OCI-LY7 (cell line): Measurements from ENCODE around the gene AMHR2. TPM values are rescaled to one million over a fixed set of nuclear protein-coding genes. Genes with fewer than 3 reads are reported as not detected.
"Not testable (repeated sequence)": the region's sequence is repeated elsewhere in the genome, so short reads cannot be mapped to it uniquely, and the experiment has no call there.

Experiments used
- BruUV-seq: library from RNA; stranded (reverse); fragments of 400-500 nt; replicated peaks from 2 replicates; lab custom pipeline; 2021; lab: Mats Ljungman, UMichigan
- CTCF ChIA-PET: fragments of 300-600 bp; sonication (Branson Sonifier 250); formaldehyde crosslinking; loops from one replicate; lab custom pipeline; 2022; ENCODE audit warnings: antibody characterized with exemption; ENCODE audit not compliant: unreplicated experiment; lab: Charles Lee
- POLR2A ChIA-PET: fragments of 300-600 bp; sonication (Branson Sonifier 250); formaldehyde crosslinking; loops from one replicate; lab custom pipeline; 2022; ENCODE audit warnings: antibody characterized with exemption; lab: Charles Lee
- DNase-seq: peaks from one replicate; pipeline ENCODE4 v3.0.0-alpha.2; 2015; ENCODE audit warnings: low spot score
- H2AFZ ChIP-seq: fragments of 200-600 bp; sonication (generic), shearing (Covaris generic); 2 replicates; pipeline ENCODE4 v1.6.1; 2014; ENCODE audit warnings: mild to moderate bottlenecking, antibody characterized with exemption, low read length, moderate library complexity
- H3K27ac ChIP-seq: fragments of 200-600 bp; sonication (generic); 2 replicates; pipeline ENCODE4 v1.5.1; 2014; ENCODE audit warnings: mixed run types, low read depth, mild to moderate bottlenecking, moderate library complexity, low read length, inconsistent platforms; ENCODE audit not compliant: poor library complexity, severe bottlenecking
- H3K36me3 ChIP-seq: fragments of 200-600 bp; sonication (generic); 2 replicates; pipeline ENCODE4 v1.6.1; 2014; ENCODE audit warnings: mild to moderate bottlenecking, antibody characterized with exemption, low read length, moderate library complexity, mixed read lengths; ENCODE audit not compliant: insufficient read depth
- H3K4me1 ChIP-seq: fragments of 200-600 bp; sonication (generic); 2 replicates; pipeline ENCODE4 v1.5.1; 2014; ENCODE audit warnings: mild to moderate bottlenecking, low read length; ENCODE audit not compliant: insufficient read depth, poor library complexity, severe bottlenecking
- H3K4me2 ChIP-seq: fragments of 200-600 bp; sonication (generic); 2 replicates; pipeline ENCODE4 v1.6.1; 2014; ENCODE audit warnings: mild to moderate bottlenecking, low read length
- H3K4me3 ChIP-seq: fragments of 200-600 bp; sonication (generic); 2 replicates; pipeline ENCODE4 v1.5.1; 2014; ENCODE audit warnings: mild to moderate bottlenecking, low read depth, low read length; ENCODE audit not compliant: poor library complexity, severe bottlenecking
- H3K79me2 ChIP-seq: fragments of 200-600 bp; sonication (generic); 2 replicates; pipeline ENCODE4 v1.6.1; 2016; ENCODE audit warnings: low read depth, mild to moderate bottlenecking, low read length, moderate library complexity, mixed read lengths; ENCODE audit not compliant: insufficient read depth
- H3K9me2 ChIP-seq: fragments of 200-600 bp; sonication (generic); 2 replicates; pipeline ENCODE4 v1.6.1; 2016; ENCODE audit warnings: mild to moderate bottlenecking, low read length, mixed read lengths; ENCODE audit not compliant: insufficient read depth
- H3K9me3 ChIP-seq: fragments of 200-600 bp; sonication (generic); 2 replicates; pipeline ENCODE4 v1.6.1; 2014; ENCODE audit warnings: mild to moderate bottlenecking, mixed run types, low read length, mixed read lengths
- H4K20me1 ChIP-seq: fragments of 200-600 bp; sonication (generic); 2 replicates; pipeline ENCODE4 v1.6.1; 2014; ENCODE audit warnings: mild to moderate bottlenecking, antibody characterized with exemption, low read length, moderate library complexity, mixed read lengths; ENCODE audit not compliant: insufficient read depth
- EZH2phosphoT487 ChIP-seq: fragments of 200-600 bp; sonication (generic); IDR thresholded peaks from 2 replicates; pipeline ENCODE4 v1.6.1; 2018; ENCODE audit warnings: low read depth, borderline replicate concordance, mild to moderate bottlenecking, mixed run types, antibody characterized with exemption, low read length, moderate library complexity, mixed read lengths
- intact Hi-C: fragments of 100-400 bp; cut with micrococcal nuclease; formaldehyde crosslinking; loops from one replicate; pipeline ENCODE4 v1.10.0; 2022; ENCODE audit not compliant: unreplicated experiment
- total RNA-seq, 2 experiments: library from RNA; depleted of rRNA in 1 of 2; stranded (reverse); fragments of >200 nt in 1 of 2; shearing (Covaris generic) in 1 of 2; gene quantifications; 2 replicates each; pipeline ENCODE4 v1.2.3, GENCODE V29; 2014 to 2022
- TF ChIP-seq, protein P1 (sequence below): fragments of 200-600 bp; sonication (generic); conservative IDR thresholded peaks from 2 replicates; pipeline ENCODE4 v1.5.1; 2014; ENCODE audit warnings: mild to moderate bottlenecking, antibody characterized with exemption, low read length, moderate library complexity, mixed read lengths

The AMHR2 gene
- total RNA-seq, 2 experiments from 2014 or later: not detected

DNA sequence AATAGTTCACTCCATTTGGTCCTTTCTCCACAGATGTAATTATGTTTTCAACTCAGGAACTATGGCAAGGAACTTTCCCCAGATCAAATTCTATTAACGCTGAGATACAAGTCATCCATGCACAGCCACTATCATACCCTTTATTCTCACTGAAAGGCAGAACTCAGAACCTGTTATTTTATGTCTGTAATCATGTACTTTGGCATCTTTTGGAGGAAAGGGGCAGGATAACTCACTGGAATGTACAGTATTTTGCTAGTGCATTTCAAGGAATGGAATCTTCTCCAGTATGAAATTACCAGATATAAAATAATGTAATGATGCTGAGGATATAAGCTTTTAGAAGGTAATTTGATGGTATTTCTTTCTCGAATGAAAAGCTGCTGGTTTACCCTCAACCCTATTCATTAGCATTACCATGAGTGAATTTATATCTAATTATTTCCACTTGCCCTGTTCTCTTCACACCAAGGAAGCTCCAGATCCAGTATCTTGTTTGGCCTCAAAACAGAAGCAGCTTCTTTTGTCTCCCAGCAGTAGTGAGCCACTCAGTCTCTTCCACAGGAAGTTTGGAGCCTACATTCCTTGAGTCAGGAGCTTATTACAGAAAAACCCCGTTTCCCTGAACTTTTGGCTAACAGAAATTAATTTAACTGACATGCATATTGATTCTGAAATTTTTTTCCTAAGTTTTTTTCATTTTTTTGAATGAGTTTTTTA lies 10.0 kb upstream of the AMHR2 start:
- no peak overlapping the region for H2AFZ ChIP-seq
- H3K9me2 ChIP-seq: no peaks in the 10 kb centered on the region
- H3K36me3 ChIP-seq: peaks cover 50% of the 10 kb centered on the region
- no peak for TF ChIP-seq EZH2phosphoT487
- TF ChIP-seq, protein P1, sequence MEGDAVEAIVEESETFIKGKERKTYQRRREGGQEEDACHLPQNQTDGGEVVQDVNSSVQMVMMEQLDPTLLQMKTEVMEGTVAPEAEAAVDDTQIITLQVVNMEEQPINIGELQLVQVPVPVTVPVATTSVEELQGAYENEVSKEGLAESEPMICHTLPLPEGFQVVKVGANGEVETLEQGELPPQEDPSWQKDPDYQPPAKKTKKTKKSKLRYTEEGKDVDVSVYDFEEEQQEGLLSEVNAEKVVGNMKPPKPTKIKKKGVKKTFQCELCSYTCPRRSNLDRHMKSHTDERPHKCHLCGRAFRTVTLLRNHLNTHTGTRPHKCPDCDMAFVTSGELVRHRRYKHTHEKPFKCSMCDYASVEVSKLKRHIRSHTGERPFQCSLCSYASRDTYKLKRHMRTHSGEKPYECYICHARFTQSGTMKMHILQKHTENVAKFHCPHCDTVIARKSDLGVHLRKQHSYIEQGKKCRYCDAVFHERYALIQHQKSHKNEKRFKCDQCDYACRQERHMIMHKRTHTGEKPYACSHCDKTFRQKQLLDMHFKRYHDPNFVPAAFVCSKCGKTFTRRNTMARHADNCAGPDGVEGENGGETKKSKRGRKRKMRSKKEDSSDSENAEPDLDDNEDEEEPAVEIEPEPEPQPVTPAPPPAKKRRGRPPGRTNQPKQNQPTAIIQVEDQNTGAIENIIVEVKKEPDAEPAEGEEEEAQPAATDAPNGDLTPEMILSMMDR: no peak
- BruUV-seq: no TSS peak
- H3K4me2 ChIP-seq: no peak overlapping the region
- DNase-seq: no peak
- peaks cover 8% of the 10 kb centered on the region for H3K4me1 ChIP-seq
- no peaks in the 10 kb centered on the region for H4K20me1 ChIP-seq
- H3K4me3 ChIP-seq: no peak overlapping the region
- intact Hi-C loops: no loop called here
- H3K79me2 ChIP-seq: no peaks in the 10 kb centered on the region
- H3K27ac ChIP-seq: no peak overlapping the region
- ChIA-PET CTCF (interaction anchor here (0.5 kb wide), 1 partner anchor 84 kb away, joined by 3 read pairs; no protein-coding TSS in a partner anchor), POLR2A (interaction anchor here (0.5 to 1.8 kb wide), 5 partner anchors 12 to 1033 kb away, joined by 3 to 6 read pairs (median 3); partner anchors contain the start of gene AAAS)
- H3K9me3 ChIP-seq: no peaks in the 10 kb centered on the region

- no peaks in the 10 kb centered on the region for H4K20me1 ChIP-seq
- DNase-seq: no peak
- no peak overlapping the region for H2AFZ ChIP-seq
- peaks cover 8% of the 10 kb centered on the region for H3K4me1 ChIP-seq
- no peaks in the 10 kb centered on the region for H3K79me2 ChIP-seq
- no peak overlapping the region for H3K4me2 ChIP-seq
- peaks cover 38% of the 10 kb centered on the region for H3K36me3 ChIP-seq
- no peaks in the 10 kb centered on the region for H3K9me2 ChIP-seq
- CTCF ChIA-PET: no interaction called here
- no peaks in the 10 kb centered on the region for H3K9me3 ChIP-seq
- TF ChIP-seq EZH2phosphoT487: no peak
- TF ChIP-seq, protein P1: no peak
- POLR2A ChIA-PET: interaction anchor here (0.9 to 1.8 kb wide), 3 partner anchors 10 to 20 kb away, joined by 3 to 5 read pairs (median 4); no protein-coding TSS in a partner anchor
- BruUV-seq: no TSS peak
- no peak overlapping the region for H3K27ac ChIP-seq
- intact Hi-C loops: no loop called here
- no peak overlapping the region for H3K4me3 ChIP-seq
These were observed 8.8 kb upstream of the AMHR2 start for GRCh38 chr12:53414756-53415417.

DNA sequence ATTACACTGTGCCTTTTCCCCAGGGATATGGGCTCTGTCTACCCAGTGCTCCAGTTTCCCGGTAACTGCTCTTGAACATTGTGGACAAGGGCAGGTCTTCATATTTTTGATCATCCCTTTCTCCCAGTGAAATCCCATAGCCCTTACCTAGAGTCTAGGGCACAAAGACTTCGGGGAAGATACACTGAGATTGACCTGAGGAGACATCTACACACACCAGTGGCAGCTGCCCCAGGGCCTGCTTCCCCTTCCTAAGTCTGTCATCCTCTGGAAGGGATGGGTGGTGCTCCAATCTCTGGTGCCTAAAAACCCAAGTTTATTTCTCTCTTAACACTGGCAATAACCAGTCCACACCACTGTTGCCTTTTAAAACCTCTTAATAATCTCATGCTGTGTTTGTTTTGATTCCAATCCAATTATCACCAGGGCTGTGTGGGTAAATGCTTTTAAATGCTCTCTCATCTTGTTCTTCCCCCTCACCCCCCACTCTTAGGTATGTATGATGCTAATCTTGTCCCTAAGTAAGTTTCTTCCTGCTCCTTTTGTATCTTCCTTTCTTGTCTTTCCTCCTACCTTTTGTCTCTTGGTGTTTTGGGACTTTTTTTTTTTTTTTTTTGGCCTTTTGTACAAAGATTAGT lies 7.8 kb upstream of the AMHR2 start:
- POLR2A ChIA-PET, BruUV-seq: not testable (repeated sequence)

DNA sequence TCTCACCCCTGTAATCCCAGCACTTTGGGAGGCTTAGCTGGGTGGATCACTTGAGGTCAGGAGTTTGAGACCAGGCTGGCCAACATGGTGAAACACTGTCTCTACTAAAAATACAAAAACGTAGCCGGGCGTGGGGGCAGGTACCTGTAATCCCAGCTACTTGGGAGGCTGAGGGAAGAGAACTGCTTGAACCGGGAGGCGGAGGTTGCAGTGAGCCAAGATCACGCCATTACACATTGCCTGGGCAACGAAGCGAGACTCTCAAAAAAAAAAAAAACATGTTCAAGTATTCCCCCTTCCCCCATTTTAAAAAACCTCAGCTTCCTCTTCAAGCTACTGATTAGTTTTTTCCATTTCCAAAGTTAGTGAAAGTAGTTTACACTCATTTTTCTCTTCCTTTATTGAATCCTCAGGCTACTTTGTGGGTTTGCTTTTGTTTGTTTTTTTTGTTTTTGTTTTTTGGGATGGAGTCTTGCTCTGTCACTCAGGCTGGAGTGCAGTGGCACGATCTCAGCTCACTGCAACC lies 6.3 kb upstream of the AMHR2 start:
- BruUV-seq, H2AFZ ChIP-seq, H3K4me2 ChIP-seq, intact Hi-C loops, H3K9me2 ChIP-seq, H3K4me3 ChIP-seq, H3K9me3 ChIP-seq, H3K27ac ChIP-seq, H4K20me1 ChIP-seq, H3K79me2 ChIP-seq: not testable (repeated sequence)
- Histone ChIP-seq H3K36me3 (peaks cover 20% of the 10 kb centered on the region), H3K4me1 (peaks cover 11% of the 10 kb centered on the region)
- CTCF ChIA-PET: interaction anchor here (1.0 kb wide), 1 partner anchor 65 kb away, joined by 4 read pairs; no protein-coding TSS in a partner anchor
- peak; percentile 23 for DNase-seq
- POLR2A ChIA-PET: interaction anchor here (1.1 to 1.2 kb wide), 2 partner anchors 30 to 315 kb away, joined by 3 read pairs; no protein-coding TSS in a partner anchor

More for the DNA sequence above, 7.8 kb upstream of the AMHR2 start:
- H3K36me3 ChIP-seq: peaks cover 34% of the 10 kb centered on the region
- H3K4me1 ChIP-seq, H4K20me1 ChIP-seq, H3K4me3 ChIP-seq, CTCF ChIA-PET, intact Hi-C loops, H3K9me3 ChIP-seq, H3K9me2 ChIP-seq, H2AFZ ChIP-seq, H3K4me2 ChIP-seq, DNase-seq, H3K79me2 ChIP-seq, H3K27ac ChIP-seq: not testable (repeated sequence)
